ENCODE results near the gene ZHX3. TPM values are rescaled to one million over a fixed set of nuclear protein-coding genes. Genes with fewer than 3 reads are reported as not detected.

Gene ZHX3
- total and polyA plus RNA-seq, 2 of the 13 experiments (the other 11 are each of a cell fraction or from before 2014, with no cell fraction given) = 8.4 to 11.7 TPM

GRCh38 chr20:41317546-41318270 lies at the start of gene ZHX3 (continued):
- TF ChIP-seq ZKSCAN8 (CRISPR knock-in tag; IDR thresholded peaks at IDR 0.05; ENCODE audit: borderline replicate concordance) = peak; percentile 31; the same call in 1 of the 2 replicates
- TF ChIP-seq POLR2AphosphoS2 (IDR thresholded peaks at IDR 0.05; ENCODE audit: low read depth, low read length) = no peak
- no peak for TF ChIP-seq SMARCC2 (IDR thresholded peaks at IDR 0.05)
- TF ChIP-seq ZNF784 (CRISPR knock-in tag; IDR thresholded peaks at IDR 0.05; ENCODE audit: borderline replicate concordance) = no peak
- TF ChIP-seq FOSL2 (CRISPR knock-in tag; IDR thresholded peaks at IDR 0.05) = peak; percentile 57
- peak; percentile 48; the same call in 1 of the 2 replicates for TF ChIP-seq MEIS2 (CRISPR knock-in tag; IDR thresholded peaks at IDR 0.05)
- TF ChIP-seq, protein P1, sequence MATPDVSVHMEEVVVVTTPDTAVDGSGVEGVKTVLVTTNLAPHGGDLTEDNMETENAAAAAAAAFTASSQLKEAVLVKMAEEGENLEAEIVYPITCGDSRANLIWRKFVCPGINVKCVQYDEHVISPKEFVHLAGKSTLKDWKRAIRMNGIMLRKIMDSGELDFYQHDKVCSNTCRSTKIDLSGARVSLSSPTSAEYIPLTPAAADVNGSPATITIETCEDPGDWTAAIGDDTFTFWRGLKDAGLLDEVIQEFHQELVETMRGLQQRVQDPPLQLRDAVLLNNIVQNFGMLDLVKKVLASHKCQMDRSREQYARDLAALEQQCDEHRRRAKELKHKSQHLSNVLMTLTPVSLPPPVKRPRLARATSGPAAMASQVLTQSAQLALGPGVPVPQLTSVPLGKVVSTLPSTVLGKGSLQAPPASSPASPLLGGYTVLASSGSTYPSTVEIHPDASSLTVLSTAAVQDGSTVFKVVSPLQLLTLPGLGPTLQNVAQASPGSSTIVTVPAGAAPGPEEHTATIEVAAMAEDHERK (CRISPR knock-in tag; IDR thresholded peaks at IDR 0.05; ENCODE audit: low read depth) = 0 out of 2 replicates have a peak, but pooled peaks have one; percentile 19
- TF ChIP-seq IRX3 (CRISPR knock-in tag; IDR thresholded peaks at IDR 0.05; ENCODE audit: borderline replicate concordance, low read depth) = no peak
- no peak for TF ChIP-seq PITX1 (CRISPR knock-in tag; IDR thresholded peaks at IDR 0.05)
- TF ChIP-seq RFX5 (IDR thresholded peaks at IDR 0.05; ENCODE audit: low read depth, low read length) = 0 out of 2 replicates have a peak, but pooled peaks have one; percentile 12
- TF ChIP-seq BRCA1 (CRISPR knock-in tag; IDR thresholded peaks at IDR 0.05) = 0 out of 2 replicates have a peak, but pooled peaks have one; percentile 27
- TF ChIP-seq, protein P2, sequence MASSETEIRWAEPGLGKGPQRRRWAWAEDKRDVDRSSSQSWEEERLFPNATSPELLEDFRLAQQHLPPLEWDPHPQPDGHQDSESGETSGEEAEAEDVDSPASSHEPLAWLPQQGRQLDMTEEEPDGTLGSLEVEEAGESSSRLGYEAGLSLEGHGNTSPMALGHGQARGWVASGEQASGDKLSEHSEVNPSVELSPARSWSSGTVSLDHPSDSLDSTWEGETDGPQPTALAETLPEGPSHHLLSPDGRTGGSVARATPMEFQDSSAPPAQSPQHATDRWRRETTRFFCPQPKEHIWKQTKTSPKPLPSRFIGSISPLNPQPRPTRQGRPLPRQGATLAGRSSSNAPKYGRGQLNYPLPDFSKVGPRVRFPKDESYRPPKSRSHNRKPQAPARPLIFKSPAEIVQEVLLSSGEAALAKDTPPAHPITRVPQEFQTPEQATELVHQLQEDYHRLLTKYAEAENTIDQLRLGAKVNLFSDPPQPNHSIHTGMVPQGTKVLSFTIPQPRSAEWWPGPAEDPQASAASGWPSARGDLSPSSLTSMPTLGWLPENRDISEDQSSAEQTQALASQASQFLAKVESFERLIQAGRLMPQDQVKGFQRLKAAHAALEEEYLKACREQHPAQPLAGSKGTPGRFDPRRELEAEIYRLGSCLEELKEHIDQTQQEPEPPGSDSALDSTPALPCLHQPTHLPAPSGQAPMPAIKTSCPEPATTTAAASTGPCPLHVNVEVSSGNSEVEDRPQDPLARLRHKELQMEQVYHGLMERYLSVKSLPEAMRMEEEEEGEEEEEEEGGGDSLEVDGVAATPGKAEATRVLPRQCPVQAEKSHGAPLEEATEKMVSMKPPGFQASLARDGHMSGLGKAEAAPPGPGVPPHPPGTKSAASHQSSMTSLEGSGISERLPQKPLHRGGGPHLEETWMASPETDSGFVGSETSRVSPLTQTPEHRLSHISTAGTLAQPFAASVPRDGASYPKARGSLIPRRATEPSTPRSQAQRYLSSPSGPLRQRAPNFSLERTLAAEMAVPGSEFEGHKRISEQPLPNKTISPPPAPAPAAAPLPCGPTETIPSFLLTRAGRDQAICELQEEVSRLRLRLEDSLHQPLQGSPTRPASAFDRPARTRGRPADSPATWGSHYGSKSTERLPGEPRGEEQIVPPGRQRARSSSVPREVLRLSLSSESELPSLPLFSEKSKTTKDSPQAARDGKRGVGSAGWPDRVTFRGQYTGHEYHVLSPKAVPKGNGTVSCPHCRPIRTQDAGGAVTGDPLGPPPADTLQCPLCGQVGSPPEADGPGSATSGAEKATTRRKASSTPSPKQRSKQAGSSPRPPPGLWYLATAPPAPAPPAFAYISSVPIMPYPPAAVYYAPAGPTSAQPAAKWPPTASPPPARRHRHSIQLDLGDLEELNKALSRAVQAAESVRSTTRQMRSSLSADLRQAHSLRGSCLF (CRISPR knock-in tag; IDR thresholded peaks at IDR 0.05; ENCODE audit: borderline replicate concordance) = no peak
- TF ChIP-seq CREB1 (IDR thresholded peaks at IDR 0.05) = peak; percentile 46; the same call in 1 of the 2 replicates
- TF ChIP-seq CREB1 (CRISPR knock-in tag; IDR thresholded peaks at IDR 0.05) = no peak
- TF ChIP-seq ZBTB7B (CRISPR knock-in tag; IDR thresholded peaks at IDR 0.05) = peak; percentile 72; the same call in 1 of the 2 replicates
- TF ChIP-seq PCBP1 (IDR thresholded peaks at IDR 0.05; ENCODE audit: borderline replicate concordance, low read depth, low read length) = 0 out of 2 replicates have a peak, but pooled peaks have one; percentile 51
- peak; percentile 62; the same call in 1 of the 2 replicates for TF ChIP-seq SMAD1 (CRISPR knock-in tag; IDR thresholded peaks at IDR 0.05; ENCODE audit: borderline replicate concordance, low read depth)
- peak; percentile 65 for TF ChIP-seq ZSCAN31 (CRISPR knock-in tag; IDR thresholded peaks at IDR 0.05; ENCODE audit: low read depth)
- TF ChIP-seq, protein P3, sequence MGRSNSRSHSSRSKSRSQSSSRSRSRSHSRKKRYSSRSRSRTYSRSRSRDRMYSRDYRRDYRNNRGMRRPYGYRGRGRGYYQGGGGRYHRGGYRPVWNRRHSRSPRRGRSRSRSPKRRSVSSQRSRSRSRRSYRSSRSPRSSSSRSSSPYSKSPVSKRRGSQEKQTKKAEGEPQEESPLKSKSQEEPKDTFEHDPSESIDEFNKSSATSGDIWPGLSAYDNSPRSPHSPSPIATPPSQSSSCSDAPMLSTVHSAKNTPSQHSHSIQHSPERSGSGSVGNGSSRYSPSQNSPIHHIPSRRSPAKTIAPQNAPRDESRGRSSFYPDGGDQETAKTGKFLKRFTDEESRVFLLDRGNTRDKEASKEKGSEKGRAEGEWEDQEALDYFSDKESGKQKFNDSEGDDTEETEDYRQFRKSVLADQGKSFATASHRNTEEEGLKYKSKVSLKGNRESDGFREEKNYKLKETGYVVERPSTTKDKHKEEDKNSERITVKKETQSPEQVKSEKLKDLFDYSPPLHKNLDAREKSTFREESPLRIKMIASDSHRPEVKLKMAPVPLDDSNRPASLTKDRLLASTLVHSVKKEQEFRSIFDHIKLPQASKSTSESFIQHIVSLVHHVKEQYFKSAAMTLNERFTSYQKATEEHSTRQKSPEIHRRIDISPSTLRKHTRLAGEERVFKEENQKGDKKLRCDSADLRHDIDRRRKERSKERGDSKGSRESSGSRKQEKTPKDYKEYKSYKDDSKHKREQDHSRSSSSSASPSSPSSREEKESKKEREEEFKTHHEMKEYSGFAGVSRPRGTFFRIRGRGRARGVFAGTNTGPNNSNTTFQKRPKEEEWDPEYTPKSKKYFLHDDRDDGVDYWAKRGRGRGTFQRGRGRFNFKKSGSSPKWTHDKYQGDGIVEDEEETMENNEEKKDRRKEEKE (IDR thresholded peaks at IDR 0.05) = no peak
- peak; percentile 76 for TF ChIP-seq HNF4A (CRISPR knock-in tag; IDR thresholded peaks at IDR 0.05)
